GM19372 (cell line): Measurements from ENCODE around the gene ZNF398.

Source experiments
- ATAC-seq: cut with Tn5 transposase; IDR thresholded peaks from one replicate; pipeline ENCODE4 v1.9.1; 2021; ENCODE audit warnings: mild to moderate bottlenecking, low read depth, moderate library complexity; ENCODE audit not compliant: unreplicated experiment

Gene ZNF398

GRCh38 chr7:149195180-149196150 lies 48.2 kb downstream of the ZNF398 start, which contains the start of gene ZNF282:
Gene ZNF282 (plus strand): TSS chr7:149195546. CDS start chr7:149195590, 44 bp downstream.
- ATAC-seq = peak; percentile 81

- ATAC-seq = no peak
These were observed 49.0 kb downstream of the ZNF398 start for GRCh38 chr7:149196151-149196704.

DNA sequence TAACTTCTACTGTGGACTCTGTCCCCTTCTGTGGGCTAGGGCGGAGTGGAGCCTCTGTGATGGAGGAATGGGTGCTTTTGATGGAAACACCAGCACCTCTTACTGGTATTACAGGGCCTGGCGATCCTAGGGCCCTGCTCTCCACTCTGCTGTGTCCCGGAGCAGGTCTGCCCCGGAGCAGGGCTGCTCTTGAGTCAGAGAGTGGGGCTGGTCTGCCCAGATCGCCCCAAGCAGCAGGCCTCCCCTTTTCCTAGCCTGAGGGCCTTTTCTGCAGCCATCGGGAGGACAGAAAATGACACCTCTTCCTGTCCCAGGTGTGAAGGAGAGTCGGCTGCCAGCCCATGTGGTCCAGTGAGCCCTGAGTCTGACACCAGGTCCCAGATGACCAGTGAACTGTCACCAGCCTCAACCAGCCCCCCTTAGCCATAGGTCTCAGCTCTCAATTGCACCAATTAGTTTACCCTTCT lies 49.5 kb downstream of the ZNF398 start:
- no peak for ATAC-seq

GRCh38 chr7:149197675-149198074 lies 50.4 kb downstream of the ZNF398 start:
- no peak for ATAC-seq

- ATAC-seq = no peak
These were observed 51.0 kb downstream of the ZNF398 start for GRCh38 chr7:149198161-149198816.

DNA sequence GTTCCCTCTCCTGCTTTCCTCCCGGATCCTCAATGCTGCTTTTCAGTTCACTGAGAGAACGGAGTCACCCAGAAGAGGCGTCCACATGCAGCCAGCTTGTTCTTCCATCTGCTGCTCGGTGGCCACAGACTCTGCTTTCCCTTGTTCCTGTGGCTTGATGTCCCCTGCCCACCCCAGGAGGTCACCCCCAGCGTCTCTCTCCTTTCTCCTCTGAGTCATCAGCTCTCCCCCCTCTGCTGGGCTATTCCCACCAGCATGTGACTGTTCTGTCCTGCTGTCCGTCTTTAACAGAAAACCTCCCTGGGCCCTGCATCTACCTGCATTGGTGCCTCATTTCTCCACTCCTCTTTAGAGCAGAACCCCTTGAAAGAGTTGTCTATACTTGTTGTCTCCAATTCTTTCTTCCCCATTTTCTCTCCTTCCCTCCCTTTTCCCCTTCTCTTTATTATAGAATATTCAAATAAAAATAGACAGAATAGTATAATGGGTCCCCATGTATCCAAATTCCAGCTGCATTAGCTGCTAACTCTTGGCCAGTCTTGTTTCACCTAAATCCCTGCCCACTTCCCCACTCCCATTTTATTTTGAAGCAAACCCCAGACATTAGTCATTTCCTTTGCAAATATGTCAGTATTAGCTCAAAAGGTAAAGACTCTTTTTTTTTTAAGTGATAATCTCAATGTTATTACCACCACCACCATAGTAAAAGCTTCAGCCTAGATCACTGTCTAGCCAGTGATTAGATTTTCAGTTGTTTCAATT lies 52.2 kb downstream of the ZNF398 start:
- ATAC-seq = no peak

DNA sequence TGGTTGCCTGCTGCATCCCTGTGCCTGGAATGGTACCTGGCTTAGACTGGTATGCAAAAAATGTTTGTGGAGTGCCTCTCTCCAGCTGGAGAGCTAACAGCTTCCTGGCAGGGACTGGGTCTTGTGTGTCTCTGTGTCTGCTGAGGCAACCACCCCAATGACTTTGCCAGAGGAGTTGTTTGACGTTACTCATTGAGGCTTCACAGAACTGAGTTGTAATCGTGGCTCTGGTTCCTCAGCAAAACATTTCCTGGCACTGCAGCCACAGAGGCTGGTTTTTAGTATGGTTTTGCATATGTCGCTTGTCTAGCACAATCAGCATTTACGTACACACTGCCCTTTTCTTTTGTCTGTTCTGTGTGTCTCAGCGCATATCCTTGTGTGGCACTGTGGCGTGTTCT lies 55.6 kb downstream of the ZNF398 start:
- no peak for ATAC-seq

- no peak for ATAC-seq
These were observed 58.6 kb downstream of the ZNF398 start for GRCh38 chr7:149205690-149206381.

DNA sequence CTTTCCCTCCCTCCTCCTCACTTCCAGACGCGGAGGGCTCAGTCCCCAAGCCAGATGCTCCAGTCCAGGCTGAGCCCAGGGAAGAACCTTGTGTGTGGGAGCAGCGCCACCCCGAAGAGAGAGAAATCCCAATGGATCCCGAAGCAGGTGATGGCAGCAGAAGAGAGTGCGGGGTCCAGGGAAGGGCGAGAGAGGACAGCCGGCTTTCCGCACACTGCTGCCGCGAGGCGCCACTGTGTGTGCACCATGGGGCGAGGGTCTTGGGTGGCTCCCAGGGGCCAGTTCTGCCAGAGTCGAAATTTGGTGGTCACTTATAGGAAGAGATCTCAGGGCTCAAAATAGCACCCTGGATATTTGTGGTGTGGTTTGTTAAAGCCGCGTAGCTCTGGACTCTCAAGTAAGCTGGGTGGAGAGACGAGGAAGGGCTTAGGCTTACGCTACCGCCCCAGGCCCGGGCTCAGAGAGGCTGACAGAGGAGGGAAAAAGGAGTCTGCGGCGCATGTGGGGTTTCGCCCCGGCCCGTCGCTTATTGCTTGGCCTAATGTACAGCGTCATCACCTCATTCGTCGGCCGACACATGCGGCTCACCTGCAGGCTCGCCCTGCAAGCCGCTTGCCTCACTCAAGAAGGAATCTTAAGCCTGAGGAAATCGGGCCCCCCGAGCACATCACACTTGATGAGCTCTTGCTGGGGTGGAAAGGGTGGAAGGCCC lies 60.2 kb downstream of the ZNF398 start:
- no peak for ATAC-seq

GRCh38 chr7:149209518-149210269 lies 62.4 kb downstream of the ZNF398 start:
- ATAC-seq = no peak

DNA sequence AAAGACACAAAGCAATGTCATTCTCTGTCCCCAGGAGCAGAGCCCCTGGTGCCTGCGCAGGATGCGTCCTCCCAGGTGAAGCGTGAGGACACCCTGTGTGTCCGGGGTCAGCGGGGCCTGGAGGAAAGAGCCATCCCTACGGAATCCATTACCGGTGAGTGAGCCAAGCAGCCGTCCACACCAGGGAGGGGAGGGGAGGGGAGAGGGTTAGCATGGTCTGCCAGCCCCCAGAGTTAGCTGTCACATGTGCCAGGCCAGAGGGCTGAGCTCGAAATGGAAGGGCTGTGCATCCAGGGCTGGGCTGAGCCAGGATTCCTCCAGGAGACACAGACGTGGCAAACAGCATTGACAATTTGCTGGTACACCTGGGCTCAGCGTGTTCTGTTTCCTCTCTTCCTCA lies 63.3 kb downstream of the ZNF398 start:
- ATAC-seq = no peak

- ATAC-seq = no peak
These were observed 66.9 kb downstream of the ZNF398 start for GRCh38 chr7:149214020-149214720.

DNA sequence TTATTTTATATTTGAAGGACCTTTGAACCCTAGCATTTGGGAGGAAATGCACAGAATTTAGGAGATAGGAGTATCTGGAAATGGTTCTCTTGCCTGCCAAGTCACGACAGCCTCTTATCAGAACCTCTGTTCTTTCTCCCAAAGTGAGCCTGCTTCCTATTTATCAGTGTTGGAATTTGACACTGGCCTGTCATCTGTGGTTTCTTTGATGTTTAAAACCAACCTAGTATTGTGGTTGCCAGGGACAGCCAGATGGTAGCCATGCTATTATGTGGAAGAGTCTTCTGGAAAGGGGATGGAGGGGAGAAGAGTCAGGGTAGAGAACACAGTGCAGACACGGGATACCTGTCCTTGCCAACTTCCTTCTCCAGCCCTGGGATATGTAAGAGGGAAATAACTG lies 69.1 kb downstream of the ZNF398 start:
- no peak for ATAC-seq

GRCh38 chr7:149217570-149217969 lies 70.3 kb downstream of the ZNF398 start:
- ATAC-seq = no peak

- ATAC-seq = no peak
These were observed 71.5 kb downstream of the ZNF398 start for GRCh38 chr7:149218469-149219420.

DNA sequence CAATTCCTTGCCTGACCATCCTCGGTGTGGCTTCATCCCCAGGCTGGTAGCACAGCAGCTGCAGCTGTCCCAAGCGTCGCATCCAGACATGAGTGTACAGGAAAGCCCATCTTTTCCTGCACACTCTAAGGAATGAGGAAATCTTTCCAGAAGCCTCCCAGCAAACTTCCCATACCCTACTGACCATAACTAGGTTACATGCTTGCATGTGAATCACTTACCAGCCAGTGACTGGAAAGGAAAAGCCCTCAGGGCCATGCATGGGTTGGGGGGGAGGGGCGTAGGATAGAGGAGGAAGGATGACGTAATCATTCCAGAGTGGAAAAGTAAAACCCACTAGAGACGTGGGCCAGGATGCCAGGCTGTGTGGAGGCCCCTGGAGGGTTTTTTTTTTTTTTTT lies 73.3 kb downstream of the ZNF398 start:
- ATAC-seq = no peak

DNA sequence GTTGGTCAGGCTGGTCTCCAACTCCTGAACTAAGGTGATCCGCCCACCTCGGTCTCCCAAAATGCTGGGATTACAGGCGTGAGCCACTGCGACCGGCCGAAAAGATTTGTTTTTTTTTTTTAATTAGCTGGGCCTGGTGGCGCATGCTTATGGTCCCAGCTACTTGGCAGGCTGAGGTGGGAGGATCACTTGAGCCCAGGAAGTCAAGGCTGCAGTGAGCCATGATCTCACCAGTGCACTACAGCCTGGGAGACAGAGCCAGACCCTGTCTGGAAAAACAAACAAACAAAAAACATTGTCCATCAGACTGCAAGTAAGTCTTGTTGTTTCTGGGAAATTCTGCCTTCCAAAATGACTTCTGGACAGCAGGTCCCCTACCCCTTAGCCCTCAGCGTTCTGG lies 75.9 kb downstream of the ZNF398 start:
- no peak for ATAC-seq
